Endothelial cell of umbilical vein (primary cell): ENCODE measurements around the gene OCA2.

Experiments used
- CTCF ChIP-seq, 2 donors: IDR thresholded peaks; 1 replicate in 1 of 2; 2 replicates in 1 of 2; pipeline ENCODE4 v1.5.1; 2011; ENCODE audit warnings: low read length in 2 of 2, mild to moderate bottlenecking in 2 of 2, moderate library complexity in 2 of 2, control low read depth in 1 of 2, inconsistent platforms in 1 of 2, low read depth in 1 of 2; ENCODE audit not compliant: insufficient read depth in 1 of 2; ENCODE audit errors: extremely low read depth in 1 of 2
- EZH2 ChIP-seq: IDR thresholded peaks from 2 replicates; pipeline ENCODE4 v1.6.1; 2012; ENCODE audit warnings: borderline replicate concordance, low read depth, mild to moderate bottlenecking, moderate library complexity, low read length, inconsistent platforms; ENCODE audit not compliant: severe bottlenecking
- FOS ChIP-seq: IDR thresholded peaks from 2 replicates; pipeline ENCODE4 v1.6.1; 2011; ENCODE audit warnings: mild to moderate bottlenecking, low read length, moderate library complexity, borderline replicate concordance; ENCODE audit not compliant: insufficient read depth
- MYC ChIP-seq: IDR thresholded peaks from one replicate; pipeline ENCODE4 v1.6.1; 2011; ENCODE audit warnings: mild to moderate bottlenecking, low read depth, low read length
- POLR2AphosphoS5 ChIP-seq: IDR thresholded peaks from 2 replicates; pipeline ENCODE4 v1.6.1; 2012; ENCODE audit warnings: low read depth, mild to moderate bottlenecking, control low read depth, low read length, moderate library complexity; ENCODE audit not compliant: insufficient read depth

DNA sequence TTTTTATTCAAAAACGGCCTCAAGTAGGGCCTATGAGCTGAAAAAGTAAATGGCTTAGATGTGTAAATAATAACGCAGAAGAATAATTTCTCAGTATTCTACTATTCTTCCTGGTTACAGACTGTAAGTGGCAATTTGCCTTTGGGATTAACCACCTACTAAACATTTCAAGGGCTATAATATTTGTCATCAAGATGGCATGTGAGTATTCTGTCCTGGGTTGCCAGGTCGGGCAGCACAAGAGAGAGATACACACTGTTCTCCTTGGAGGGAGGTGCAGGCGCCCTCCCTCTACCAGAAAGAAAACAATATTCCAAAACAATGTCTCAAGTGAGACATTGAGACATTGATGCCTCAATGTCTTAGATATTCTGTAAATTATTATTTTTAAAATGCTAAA, 278.4 kb downstream of the OCA2 start:
- TF ChIP-seq CTCF (IDR thresholded peaks at IDR 0.05; ENCODE audit: extremely low read depth in 1 of 2, insufficient read depth in 1 of 2, low read depth in 1 of 2, low read length in 2 of 2) (no peak), POLR2AphosphoS5 (no peak), MYC (no peak), FOS (no peak), EZH2 (no peak)
